ENCODE data around the gene SP100.

The SP100 gene

DNA sequence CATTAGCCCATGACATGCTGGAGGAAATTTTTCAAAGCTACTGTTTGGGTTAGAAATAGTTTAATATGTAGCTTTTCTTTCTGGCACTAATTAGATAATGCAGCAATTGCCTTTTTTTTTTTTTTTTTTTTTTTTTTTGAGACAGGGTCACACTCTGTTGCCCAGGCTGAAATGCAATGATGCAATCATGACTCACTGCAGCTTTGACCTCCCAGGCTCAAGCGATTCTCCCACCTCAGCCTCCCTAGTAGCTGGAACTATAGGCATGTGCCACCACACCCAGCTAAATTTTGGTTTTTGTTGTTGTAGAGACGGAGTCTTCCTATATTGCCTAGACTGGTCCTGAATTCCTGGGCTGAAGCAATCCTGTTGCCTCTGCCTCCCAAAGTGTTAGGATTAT, 136.2 kb downstream of the SP100 start:
- DNase-seq: no peak

DNA sequence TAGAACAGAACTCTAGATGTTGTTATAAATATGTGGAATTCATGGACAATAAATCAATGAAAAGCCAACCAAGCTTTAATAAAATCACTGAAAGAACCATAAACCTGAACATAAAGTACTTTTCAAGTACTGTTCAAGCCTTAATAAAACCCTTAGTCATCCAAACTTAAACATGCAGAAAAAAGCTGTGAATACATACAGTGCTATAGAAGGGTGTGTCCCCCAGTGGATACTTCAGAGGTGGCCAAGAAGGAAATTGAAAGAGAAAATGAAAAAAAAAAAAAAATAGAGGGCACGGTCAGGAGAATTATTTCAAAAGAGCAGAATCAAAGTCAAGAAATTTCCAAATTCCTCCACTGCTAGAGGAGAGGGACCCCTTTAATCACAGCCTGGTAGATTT, 141.1 kb downstream of the SP100 start:
- no peak for DNase-seq

DNA sequence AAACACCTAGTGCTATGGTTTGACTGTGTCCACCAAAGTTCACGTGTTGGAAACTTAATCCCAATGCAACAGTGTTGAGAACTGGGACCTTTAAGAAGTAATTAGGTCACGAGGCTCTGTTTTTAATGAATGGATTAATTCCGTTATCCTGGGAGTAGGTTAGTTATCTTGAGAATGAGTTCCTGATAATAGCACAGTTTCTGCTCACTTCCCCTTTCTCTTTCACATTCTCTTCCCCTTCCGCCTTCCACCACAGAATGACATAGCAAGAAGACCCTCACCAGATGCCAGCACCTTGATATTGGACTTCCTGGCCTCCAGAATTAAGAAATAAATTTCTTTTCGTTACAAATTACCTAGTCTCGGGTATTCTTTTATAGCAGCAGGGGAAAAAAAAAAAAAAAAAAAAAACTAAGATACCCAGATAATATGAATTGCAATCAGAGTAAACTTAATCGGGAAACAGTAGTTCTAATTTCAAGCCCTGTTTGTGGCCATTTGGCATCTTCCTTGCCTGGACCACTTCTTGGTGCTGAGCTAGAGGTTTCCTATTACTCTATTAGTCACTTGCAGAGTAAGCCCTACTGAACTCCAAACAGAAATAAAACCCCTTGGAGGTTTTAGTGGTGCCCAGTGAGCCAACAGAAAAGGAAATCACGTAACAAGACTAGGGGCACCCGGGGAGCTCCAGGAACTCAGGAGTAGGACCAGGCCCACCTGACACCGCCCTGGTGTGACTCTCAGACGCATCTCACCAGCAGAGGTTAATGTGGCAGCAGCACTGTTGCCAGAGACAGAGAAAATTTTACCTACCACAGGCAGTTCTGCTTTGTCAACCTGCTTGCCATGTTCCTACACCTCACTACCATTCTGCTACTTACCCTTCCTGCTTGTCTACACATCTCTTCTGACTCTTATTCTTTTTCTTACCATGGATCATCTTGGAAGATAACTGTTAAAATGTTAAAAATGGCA, 149.1 kb downstream of the SP100 start:
- peak; percentile 43 for DNase-seq

DNA sequence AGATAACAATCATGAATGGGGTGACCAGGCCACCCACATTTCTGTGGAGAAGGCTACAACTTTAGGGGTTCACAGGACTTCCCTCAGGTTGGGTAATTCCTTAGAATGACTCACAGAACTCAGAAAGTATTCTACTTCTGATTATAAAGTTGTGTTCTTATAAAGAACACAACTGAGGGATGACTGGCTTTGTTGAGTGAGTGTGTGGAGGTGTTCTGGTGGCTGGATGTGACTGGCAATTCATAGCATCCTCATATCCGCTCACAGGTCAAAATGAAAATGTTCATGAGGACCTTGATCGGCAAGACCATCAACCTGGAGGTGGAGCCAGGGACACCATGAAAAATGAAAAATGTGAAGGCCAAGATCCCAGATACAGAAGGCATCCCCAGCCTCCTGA, 153.3 kb downstream of the SP100 start:
- no peak for DNase-seq

DNA sequence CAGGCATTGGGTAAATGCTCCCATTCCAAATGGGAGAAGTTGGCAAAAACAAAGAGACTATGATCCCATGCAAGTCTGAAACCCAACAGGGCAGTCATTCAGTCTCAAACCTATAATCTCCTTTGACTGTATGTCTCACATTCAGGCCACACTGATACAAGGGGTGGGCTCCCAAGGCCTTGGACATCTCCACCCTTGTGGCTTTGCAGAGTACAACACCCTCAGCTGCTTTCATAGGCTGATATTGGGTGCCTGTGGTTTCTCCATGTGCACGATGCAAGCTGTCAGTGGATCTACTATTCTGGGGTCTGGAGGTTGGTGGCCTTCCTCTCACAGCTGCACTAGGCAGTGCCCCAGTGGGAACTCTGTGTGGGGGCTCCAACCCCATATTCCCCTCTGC, 155.0 kb downstream of the SP100 start:
- DNase-seq: no peak

DNA sequence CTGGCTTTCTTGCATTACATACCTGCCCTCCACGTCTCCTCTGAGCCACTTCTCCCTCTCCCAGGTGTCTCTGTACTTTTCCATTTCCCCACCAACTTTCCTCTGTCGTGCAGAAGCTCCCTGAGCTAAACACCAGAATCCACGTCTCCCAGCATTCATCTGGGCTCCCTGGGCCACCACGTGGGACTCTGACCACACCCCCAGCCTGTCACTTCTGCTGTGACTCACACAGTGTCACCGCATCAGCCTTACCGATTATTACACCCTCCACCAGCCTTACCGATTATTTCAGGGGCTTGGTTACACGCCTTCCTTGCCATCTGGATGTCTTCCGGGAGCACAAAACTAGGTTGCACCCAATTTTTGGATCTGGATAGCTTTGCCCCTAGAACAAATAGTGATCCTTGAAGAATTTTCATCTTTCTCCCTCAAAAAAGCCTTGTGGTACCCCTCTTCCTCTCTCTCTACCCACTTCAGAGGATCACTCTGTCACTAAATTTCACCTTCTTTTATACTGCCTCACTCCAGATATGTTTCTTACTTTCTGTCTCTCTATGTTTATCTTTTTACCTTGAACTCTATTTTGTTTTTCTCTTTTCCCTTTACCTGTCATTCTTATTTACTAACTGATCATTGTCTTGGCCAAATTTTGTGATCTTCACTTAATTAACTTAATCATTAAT, 159.8 kb downstream of the SP100 start:
- DNase-seq: no peak

DNA sequence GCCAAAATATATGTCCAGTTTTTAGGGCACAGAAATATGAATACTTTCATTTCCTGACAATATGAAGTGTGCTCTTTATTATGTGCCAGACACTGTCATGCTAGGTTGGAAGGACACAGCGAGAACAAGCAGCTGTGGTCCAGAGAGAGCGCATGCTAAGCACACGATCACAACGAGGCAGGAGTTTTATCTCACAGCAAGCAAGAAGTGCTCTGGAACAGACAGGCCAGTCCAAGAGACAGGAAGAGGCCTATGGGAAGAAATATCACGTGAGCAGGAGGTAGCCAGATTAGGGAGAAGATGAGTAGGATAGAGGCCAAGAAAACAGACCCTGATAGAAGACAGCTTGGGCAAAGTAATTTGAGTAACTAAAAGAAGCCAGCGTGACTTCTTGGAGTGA, 161.1 kb downstream of the SP100 start:
- DNase-seq: no peak

DNA sequence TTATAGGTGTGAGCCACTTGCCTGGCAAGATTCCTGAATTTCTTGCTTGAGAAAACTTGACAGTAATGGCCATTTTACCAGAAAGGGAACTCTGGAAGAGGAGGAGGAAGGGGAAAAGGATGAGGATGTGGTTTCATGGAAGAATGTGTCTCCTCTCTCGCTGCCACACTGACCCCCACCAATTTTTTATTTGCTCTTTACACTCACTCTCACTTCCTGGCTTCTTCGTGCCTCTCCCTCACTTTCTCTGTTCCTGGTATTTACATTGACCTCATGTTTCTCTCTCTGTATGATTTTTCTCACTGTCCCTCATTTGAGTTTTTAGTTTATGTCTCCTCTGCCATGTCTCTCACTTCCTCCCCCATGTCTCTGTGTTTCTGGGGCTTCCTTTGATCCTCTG, 162.1 kb downstream of the SP100 start:
- no peak for DNase-seq

DNA sequence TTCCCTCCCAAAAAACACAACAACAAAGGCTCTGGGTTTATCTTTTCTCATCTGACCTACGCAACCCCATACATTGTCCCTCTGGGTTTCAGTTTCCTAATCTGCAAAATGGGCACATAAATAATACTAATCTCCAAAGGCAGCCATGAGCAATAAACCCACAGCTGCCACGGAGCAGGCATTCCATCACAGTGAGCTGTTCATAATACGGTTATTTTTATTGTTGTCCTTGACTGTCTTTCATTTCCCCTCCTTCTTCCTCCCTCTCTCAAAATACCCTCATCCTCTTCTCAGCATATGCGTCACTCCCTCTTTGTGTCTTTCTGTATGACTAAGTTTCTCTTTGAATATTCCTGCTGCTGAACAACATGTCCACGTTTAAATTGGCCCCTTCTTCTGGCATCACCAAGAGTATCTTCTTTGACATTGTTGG, 166.9 kb downstream of the SP100 start:
- DNase-seq: no peak

DNA sequence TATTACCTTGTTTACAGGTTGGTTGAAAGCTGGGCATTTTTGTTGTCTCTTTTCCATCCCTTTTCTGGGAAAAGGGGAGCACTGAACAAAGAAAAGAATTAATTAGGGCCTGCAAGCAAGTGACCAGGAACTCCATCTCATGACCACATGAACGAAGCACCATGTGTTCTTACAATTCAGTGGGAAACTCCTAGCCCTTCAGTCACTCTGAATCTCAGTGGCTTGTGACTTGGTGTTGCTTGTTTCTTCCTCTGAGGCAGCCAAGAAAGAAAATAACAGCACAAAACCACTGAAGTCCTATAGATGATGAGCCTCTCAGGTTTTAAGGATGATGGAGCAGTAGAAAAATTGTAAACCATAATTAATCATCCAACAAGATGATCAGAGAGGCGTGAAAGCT, 167.6 kb downstream of the SP100 start:
- no peak for DNase-seq

DNA sequence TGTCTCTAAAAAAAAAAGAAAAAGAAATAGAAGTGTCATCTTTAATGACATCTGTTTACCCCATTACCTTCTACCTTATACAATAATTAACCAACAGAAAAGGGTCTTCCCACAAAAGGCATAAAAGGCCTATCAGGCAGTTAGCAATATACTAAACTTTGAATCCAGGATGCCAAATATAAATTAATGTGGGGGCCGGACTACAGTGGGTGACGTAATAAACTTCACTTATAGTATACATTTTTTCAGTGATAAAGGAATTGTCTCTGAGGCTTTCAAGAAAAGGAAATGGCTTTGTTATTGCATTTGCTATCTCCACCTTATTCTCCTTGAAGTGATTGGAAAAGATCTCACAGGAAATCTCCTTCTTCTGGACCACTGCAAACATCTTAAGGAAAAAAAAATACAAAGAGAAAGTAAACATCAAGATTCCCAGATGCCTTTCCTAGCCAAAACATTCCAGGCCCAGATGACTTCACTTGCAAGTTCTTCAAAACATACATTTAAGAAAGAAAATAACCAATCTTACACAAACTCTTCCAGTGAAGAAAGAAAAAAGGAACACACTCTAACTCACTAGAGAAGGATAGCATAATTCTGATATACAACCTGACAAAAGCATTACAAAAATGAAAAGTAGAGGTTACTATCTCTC, 170.5 kb downstream of the SP100 start:
- DNase-seq: no peak

DNA sequence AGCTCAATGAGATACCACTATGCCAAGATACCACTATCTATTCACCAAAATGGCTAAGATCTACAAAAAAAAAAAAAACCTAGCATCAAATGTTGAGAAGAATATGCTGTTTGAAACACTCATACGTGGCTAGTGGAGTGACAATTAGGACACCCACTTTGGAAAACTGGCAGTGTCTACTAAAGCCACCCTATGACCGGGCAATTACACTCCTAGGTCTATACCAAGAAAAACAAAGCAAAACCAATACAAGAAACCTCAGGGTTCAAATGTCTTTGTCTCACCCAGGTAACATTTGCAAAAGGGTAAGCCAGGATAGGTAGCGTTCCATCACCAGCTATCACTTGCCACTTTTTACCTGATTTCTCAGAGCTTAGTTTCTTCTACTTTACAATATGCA, 173.0 kb downstream of the SP100 start:
- no peak for DNase-seq

DNA sequence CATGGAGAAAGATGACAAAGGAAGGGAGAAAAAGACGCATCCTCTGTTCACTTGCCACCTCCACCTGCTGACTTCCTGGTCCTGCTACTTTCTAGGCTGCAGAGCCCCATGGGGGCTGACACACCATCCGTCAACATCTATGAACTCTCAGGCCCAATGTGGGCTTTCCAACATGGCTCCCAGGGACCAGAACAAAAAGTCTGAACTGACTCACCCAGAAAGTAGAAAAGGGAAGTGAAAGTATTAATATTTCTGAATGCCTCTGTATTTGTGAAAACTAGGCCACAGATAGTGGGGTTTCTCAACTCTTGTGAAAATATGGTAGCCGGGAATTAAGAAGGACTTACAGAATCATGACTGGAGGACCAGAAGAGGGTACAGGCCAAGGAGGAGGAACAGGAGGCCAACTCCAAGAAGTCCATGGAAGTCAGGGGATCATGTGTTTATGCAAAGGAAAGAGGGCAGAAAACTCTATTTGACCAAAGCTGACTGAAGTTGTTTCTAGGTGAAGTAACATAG, 173.6 kb downstream of the SP100 start:
- no peak for DNase-seq

DNA sequence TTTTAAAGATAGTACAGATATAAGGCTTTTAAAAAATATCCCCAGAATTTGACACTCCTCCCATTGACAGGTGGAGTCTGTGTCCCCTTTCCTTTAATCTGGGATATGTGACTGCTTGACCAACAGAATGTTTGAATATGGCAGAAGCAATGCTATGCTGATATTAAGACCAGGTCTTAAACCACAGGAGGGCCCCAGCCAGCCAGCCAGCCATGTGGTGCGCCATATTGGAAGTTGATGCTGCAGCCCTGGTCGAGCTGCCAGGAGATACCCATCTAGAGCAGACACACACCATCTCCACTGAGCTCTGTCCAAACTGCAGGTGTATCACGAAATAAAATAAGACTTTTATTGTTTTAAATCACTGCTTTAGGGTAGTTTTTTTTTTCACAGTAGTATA, 174.3 kb downstream of the SP100 start:
- DNase-seq: no peak

DNA sequence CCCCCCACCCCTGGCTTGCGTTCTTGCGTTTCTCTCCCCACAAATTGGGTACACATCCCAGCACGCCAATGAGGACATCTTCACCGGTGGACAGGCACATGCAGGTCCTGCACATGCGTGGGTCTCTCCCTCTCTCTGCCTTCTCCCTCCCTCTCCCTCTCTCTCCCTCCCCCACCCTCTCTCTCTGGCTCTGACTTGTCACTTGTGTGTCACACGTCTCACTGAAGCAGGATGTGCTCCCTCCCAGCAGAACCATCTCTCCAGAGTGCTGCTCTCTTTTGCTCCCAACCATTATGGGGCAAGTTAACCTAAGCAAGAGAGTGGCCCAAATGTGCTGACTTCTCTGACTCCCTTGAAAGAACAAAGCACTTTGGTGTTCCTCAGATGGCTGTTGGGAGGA, 175.8 kb downstream of the SP100 start:
- no peak for DNase-seq

DNA sequence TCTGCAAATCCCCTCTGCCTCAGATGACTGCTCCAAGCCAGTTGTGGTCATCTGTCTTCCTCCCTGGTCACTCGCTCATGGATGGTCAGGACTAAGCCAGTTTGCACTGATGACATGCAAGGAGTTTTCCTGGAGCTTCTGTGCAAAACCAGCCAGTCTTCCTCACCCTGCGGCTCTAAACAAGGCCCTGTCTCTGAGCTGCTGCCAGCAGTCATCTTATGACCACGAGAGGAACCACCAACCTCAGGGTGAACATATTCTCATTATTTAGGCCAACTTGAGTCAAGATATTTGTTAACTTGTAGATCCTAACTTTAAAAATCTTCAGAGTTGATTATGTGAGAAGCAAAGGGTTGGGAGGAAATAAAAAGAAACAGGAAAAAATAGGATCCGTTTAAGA, 176.8 kb downstream of the SP100 start:
- no peak for DNase-seq
